ENCODE results near the gene FOSL1.
A peak's percentile ranks its signal among the peaks of the same experiment; 100 is the strongest.

DNA sequence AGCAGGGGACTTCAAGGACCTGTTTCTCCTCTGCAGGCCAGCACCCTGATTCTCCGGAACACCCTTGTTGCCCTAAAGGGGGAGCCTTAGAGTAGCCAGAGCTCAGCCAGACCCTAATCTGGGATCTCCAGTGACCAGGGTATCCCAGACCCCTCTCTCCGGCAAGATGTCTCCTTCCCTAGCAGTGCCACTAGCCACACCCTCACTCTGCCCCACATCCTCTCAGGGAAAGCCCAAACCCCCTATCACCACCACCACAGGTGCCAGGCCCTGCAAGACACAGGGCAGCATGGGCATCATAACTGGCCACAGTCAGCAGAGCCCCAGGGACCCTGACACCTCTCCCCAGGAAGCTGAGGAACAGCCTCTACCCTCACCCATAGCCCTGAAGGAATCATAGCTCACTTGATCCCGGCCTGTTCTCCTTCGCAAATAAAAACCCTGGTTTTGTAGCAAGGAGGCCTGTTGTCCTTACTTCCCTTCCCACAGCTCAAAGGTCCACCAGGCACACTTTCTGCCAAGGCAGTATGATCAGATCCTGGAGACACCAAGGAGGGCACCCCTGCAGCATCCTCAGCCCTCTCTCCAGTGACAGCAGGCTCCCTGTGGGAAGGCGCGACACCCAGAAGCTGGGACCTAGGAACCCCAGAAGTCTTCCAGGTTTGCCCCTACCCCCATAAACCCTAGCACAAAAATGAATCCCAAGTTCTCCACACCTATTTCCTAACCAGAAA lies 46.8 kb downstream of the FOSL1 start:
- TF ChIP-seq, protein P1, sequence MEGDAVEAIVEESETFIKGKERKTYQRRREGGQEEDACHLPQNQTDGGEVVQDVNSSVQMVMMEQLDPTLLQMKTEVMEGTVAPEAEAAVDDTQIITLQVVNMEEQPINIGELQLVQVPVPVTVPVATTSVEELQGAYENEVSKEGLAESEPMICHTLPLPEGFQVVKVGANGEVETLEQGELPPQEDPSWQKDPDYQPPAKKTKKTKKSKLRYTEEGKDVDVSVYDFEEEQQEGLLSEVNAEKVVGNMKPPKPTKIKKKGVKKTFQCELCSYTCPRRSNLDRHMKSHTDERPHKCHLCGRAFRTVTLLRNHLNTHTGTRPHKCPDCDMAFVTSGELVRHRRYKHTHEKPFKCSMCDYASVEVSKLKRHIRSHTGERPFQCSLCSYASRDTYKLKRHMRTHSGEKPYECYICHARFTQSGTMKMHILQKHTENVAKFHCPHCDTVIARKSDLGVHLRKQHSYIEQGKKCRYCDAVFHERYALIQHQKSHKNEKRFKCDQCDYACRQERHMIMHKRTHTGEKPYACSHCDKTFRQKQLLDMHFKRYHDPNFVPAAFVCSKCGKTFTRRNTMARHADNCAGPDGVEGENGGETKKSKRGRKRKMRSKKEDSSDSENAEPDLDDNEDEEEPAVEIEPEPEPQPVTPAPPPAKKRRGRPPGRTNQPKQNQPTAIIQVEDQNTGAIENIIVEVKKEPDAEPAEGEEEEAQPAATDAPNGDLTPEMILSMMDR (IDR thresholded peaks at IDR 0.05; ENCODE audit: low read depth, low read length), result peak; percentile 28
- no peak for TF ChIP-seq POLR2A (IDR thresholded peaks at IDR 0.05; ENCODE audit: extremely low read depth, insufficient read length)
- TF ChIP-seq, protein P2, sequence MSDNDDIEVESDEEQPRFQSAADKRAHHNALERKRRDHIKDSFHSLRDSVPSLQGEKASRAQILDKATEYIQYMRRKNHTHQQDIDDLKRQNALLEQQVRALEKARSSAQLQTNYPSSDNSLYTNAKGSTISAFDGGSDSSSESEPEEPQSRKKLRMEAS (IDR thresholded peaks at IDR 0.05; ENCODE audit: low read depth, low read length), result no peak
